Mucosa of rectum (tissue), 2 donors: ENCODE data around the gene NOTO.

Source experiments
- H3K27ac ChIP-seq, 2 donors: one replicate each; pipeline ENCODE4 v1.7.0; 2013; ENCODE audit warnings: inconsistent platforms in 2 of 2, low read depth in 2 of 2, low read length in 2 of 2
- H3K27me3 ChIP-seq, 2 donors: one replicate each; pipeline ENCODE4 v1.7.0; 2013; ENCODE audit warnings: low read length in 2 of 2; ENCODE audit not compliant: control insufficient read depth in 2 of 2, insufficient read depth in 2 of 2
- H3K36me3 ChIP-seq, 2 donors: one replicate each; pipeline ENCODE4 v1.7.0; 2013; ENCODE audit warnings: low read length in 2 of 2; ENCODE audit not compliant: control insufficient read depth in 2 of 2, insufficient read depth in 2 of 2
- H3K4me1 ChIP-seq, 2 donors: one replicate each; pipeline ENCODE4 v1.7.0; 2013; ENCODE audit warnings: low read length in 2 of 2, mild to moderate bottlenecking in 1 of 2; ENCODE audit not compliant: control insufficient read depth in 2 of 2, insufficient read depth in 2 of 2
- H3K4me3 ChIP-seq, 2 donors: one replicate each; pipeline ENCODE4 v1.7.0; 2013; ENCODE audit warnings: low read length in 2 of 2
- H3K9ac ChIP-seq, 2 donors: one replicate each; pipeline ENCODE4 v1.7.0; 2013; ENCODE audit warnings: low read length in 2 of 2, low read depth in 1 of 2, mild to moderate bottlenecking in 1 of 2
- H3K9me3 ChIP-seq, 2 donors: one replicate each; pipeline ENCODE4 v1.7.0; 2013; ENCODE audit warnings: low read length in 2 of 2; ENCODE audit not compliant: control insufficient read depth in 2 of 2
- donor health status: healthy.
- donor health status: Normal muscosa, but diverticular disease.

Gene NOTO

GRCh38 chr2:73256618-73256922 lies 54.2 kb downstream of the NOTO start:
- peaks cover 23 to 29% of the 10 kb centered on the region in 2 donors for H3K36me3 ChIP-seq
- no peaks in the 10 kb centered on the region for H3K4me1 ChIP-seq
- no peak overlapping the region for H3K27ac ChIP-seq
- no peak overlapping the region for H3K4me3 ChIP-seq
- H3K9me3 ChIP-seq, result no peaks in the 10 kb centered on the region
- H3K27me3 ChIP-seq, result no peaks in the 10 kb centered on the region
- H3K9ac ChIP-seq, result no peak overlapping the region

GRCh38 chr2:73257021-73257420 lies 54.6 kb downstream of the NOTO start:
- no peak overlapping the region for H3K9ac ChIP-seq
- no peaks in the 10 kb centered on the region for H3K27me3 ChIP-seq
- H3K9me3 ChIP-seq, result no peaks in the 10 kb centered on the region
- H3K27ac ChIP-seq, result no peak overlapping the region
- H3K36me3 ChIP-seq, result peaks cover 19 to 26% of the 10 kb centered on the region in 2 donors
- H3K4me3 ChIP-seq, result no peak overlapping the region
- no peaks in the 10 kb centered on the region for H3K4me1 ChIP-seq

GRCh38 chr2:73257425-73258125 lies 55.2 kb downstream of the NOTO start:
- Histone ChIP-seq H3K36me3 (peaks cover 15 to 22% of the 10 kb centered on the region in 2 donors), H3K4me1 (no peaks in the 10 kb centered on the region), H3K27ac (no peak overlapping the region), H3K9me3 (no peaks in the 10 kb centered on the region), H3K27me3 (no peaks in the 10 kb centered on the region), H3K9ac (no peak overlapping the region), H3K4me3 (no peak overlapping the region)

- no peaks in the 10 kb centered on the region for H3K9me3 ChIP-seq
- no peaks in the 10 kb centered on the region for H3K4me1 ChIP-seq
- peaks cover 8 to 15% of the 10 kb centered on the region in 2 donors for H3K36me3 ChIP-seq
- no peak overlapping the region for H3K27ac ChIP-seq
- no peak overlapping the region for H3K9ac ChIP-seq
- H3K27me3 ChIP-seq, result no peaks in the 10 kb centered on the region
- no peak overlapping the region for H3K4me3 ChIP-seq
Observed at GRCh38 chr2:73258186-73258912, 56.0 kb downstream of the NOTO start.

GRCh38 chr2:73258913-73259215 lies 56.5 kb downstream of the NOTO start:
- H3K4me1 ChIP-seq, result no peaks in the 10 kb centered on the region
- H3K27ac ChIP-seq, result no peak overlapping the region
- no peak overlapping the region for H3K9ac ChIP-seq
- H3K27me3 ChIP-seq, result no peaks in the 10 kb centered on the region
- H3K9me3 ChIP-seq, result no peaks in the 10 kb centered on the region
- H3K4me3 ChIP-seq, result no peak overlapping the region
- H3K36me3 ChIP-seq, result peaks cover 4 to 12% of the 10 kb centered on the region in 2 donors

- Histone ChIP-seq H3K27ac (no peak overlapping the region), H3K36me3 (peaks cover 0 to 7% of the 10 kb centered on the region in 2 donors), H3K4me1 (no peaks in the 10 kb centered on the region), H3K9me3 (no peaks in the 10 kb centered on the region), H3K27me3 (no peaks in the 10 kb centered on the region), H3K4me3 (no peak overlapping the region), H3K9ac (no peak overlapping the region)
Observed at GRCh38 chr2:73259276-73259675, 56.9 kb downstream of the NOTO start.

GRCh38 chr2:73259704-73260337 lies 57.4 kb downstream of the NOTO start:
- Histone ChIP-seq H3K9me3 (no peaks in the 10 kb centered on the region), H3K4me1 (no peaks in the 10 kb centered on the region), H3K4me3 (no peak overlapping the region), H3K27me3 (no peaks in the 10 kb centered on the region), H3K27ac (no peak overlapping the region), H3K36me3 (peaks cover 0 to 3% of the 10 kb centered on the region in 2 donors), H3K9ac (no peak overlapping the region)

GRCh38 chr2:73260338-73260984 lies 58.1 kb downstream of the NOTO start:
- Histone ChIP-seq H3K9ac (no peak overlapping the region), H3K9me3 (no peaks in the 10 kb centered on the region), H3K27me3 (no peaks in the 10 kb centered on the region), H3K27ac (no peak overlapping the region), H3K4me1 (no peaks in the 10 kb centered on the region), H3K4me3 (no peak overlapping the region), H3K36me3 (no peaks in the 10 kb centered on the region)
